ENCODE data around the gene HRAS. TPM values are rescaled to one million over a fixed set of nuclear protein-coding genes. Genes with fewer than 3 reads are reported as not detected.
A peak's percentile ranks its signal among the peaks of the same experiment; 100 is the strongest.

Gene HRAS
- total and polyA plus RNA-seq, 2 of the 13 experiments (the other 11 are each of a cell fraction or from before 2014, with no cell fraction given) = 32.9 to 50.0 TPM

GRCh38 chr11:518463-519202 lies 16.7 kb downstream of the HRAS start (continued):
- TF ChIP-seq, protein P1, sequence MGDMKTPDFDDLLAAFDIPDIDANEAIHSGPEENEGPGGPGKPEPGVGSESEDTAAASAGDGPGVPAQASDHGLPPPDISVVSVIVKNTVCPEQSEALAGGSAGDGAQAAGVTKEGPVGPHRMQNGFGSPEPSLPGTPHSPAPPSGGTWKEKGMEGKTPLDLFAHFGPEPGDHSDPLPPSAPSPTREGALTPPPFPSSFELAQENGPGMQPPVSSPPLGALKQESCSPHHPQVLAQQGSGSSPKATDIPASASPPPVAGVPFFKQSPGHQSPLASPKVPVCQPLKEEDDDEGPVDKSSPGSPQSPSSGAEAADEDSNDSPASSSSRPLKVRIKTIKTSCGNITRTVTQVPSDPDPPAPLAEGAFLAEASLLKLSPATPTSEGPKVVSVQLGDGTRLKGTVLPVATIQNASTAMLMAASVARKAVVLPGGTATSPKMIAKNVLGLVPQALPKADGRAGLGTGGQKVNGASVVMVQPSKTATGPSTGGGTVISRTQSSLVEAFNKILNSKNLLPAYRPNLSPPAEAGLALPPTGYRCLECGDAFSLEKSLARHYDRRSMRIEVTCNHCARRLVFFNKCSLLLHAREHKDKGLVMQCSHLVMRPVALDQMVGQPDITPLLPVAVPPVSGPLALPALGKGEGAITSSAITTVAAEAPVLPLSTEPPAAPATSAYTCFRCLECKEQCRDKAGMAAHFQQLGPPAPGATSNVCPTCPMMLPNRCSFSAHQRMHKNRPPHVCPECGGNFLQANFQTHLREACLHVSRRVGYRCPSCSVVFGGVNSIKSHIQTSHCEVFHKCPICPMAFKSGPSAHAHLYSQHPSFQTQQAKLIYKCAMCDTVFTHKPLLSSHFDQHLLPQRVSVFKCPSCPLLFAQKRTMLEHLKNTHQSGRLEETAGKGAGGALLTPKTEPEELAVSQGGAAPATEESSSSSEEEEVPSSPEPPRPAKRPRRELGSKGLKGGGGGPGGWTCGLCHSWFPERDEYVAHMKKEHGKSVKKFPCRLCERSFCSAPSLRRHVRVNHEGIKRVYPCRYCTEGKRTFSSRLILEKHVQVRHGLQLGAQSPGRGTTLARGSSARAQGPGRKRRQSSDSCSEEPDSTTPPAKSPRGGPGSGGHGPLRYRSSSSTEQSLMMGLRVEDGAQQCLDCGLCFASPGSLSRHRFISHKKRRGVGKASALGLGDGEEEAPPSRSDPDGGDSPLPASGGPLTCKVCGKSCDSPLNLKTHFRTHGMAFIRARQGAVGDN (CRISPR knock-in tag; IDR thresholded peaks at IDR 0.05) = peak; percentile 90
- TF ChIP-seq MATR3 (CRISPR knock-in tag; IDR thresholded peaks at IDR 0.05) (no peak), TGIF2 (CRISPR knock-in tag; IDR thresholded peaks at IDR 0.05) (no peak), GATAD1 (CRISPR knock-in tag; IDR thresholded peaks at IDR 0.05) (peak; percentile 37; the same call in 1 of the 2 replicates), ZNF816 (CRISPR knock-in tag; IDR thresholded peaks at IDR 0.05; ENCODE audit: borderline replicate concordance) (peak; percentile 91), ZSCAN21 (CRISPR knock-in tag; IDR thresholded peaks at IDR 0.05; ENCODE audit: borderline replicate concordance) (peak; percentile 3; the same call in 1 of the 2 replicates), RELA (CRISPR knock-in tag; IDR thresholded peaks at IDR 0.05) (no peak), ZNF850 (CRISPR knock-in tag; conservative IDR thresholded peaks at IDR 0.05) (0 out of 2 replicates have a peak, but pooled peaks have one; percentile 79), GPN1 (CRISPR knock-in tag; IDR thresholded peaks at IDR 0.05; ENCODE audit: borderline replicate concordance) (no peak), ZNF839 (CRISPR knock-in tag; IDR thresholded peaks at IDR 0.05; ENCODE audit: borderline replicate concordance) (no peak), ZNF235 (CRISPR knock-in tag; IDR thresholded peaks at IDR 0.05; ENCODE audit: borderline replicate concordance) (0 out of 2 replicates have a peak, but pooled peaks have one; percentile 51), JUND (CRISPR knock-in tag; IDR thresholded peaks at IDR 0.05) (0 out of 2 replicates have a peak, but pooled peaks have one; percentile 10)
- TF ChIP-seq, protein P2, sequence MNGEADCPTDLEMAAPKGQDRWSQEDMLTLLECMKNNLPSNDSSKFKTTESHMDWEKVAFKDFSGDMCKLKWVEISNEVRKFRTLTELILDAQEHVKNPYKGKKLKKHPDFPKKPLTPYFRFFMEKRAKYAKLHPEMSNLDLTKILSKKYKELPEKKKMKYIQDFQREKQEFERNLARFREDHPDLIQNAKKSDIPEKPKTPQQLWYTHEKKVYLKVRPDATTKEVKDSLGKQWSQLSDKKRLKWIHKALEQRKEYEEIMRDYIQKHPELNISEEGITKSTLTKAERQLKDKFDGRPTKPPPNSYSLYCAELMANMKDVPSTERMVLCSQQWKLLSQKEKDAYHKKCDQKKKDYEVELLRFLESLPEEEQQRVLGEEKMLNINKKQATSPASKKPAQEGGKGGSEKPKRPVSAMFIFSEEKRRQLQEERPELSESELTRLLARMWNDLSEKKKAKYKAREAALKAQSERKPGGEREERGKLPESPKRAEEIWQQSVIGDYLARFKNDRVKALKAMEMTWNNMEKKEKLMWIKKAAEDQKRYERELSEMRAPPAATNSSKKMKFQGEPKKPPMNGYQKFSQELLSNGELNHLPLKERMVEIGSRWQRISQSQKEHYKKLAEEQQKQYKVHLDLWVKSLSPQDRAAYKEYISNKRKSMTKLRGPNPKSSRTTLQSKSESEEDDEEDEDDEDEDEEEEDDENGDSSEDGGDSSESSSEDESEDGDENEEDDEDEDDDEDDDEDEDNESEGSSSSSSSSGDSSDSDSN (CRISPR knock-in tag; IDR thresholded peaks at IDR 0.05) = peak; percentile 91
- TF ChIP-seq, protein P3, sequence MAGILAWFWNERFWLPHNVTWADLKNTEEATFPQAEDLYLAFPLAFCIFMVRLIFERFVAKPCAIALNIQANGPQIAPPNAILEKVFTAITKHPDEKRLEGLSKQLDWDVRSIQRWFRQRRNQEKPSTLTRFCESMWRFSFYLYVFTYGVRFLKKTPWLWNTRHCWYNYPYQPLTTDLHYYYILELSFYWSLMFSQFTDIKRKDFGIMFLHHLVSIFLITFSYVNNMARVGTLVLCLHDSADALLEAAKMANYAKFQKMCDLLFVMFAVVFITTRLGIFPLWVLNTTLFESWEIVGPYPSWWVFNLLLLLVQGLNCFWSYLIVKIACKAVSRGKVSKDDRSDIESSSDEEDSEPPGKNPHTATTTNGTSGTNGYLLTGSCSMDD (CRISPR knock-in tag; IDR thresholded peaks at IDR 0.05) = no peak
- TF ChIP-seq, protein P4, sequence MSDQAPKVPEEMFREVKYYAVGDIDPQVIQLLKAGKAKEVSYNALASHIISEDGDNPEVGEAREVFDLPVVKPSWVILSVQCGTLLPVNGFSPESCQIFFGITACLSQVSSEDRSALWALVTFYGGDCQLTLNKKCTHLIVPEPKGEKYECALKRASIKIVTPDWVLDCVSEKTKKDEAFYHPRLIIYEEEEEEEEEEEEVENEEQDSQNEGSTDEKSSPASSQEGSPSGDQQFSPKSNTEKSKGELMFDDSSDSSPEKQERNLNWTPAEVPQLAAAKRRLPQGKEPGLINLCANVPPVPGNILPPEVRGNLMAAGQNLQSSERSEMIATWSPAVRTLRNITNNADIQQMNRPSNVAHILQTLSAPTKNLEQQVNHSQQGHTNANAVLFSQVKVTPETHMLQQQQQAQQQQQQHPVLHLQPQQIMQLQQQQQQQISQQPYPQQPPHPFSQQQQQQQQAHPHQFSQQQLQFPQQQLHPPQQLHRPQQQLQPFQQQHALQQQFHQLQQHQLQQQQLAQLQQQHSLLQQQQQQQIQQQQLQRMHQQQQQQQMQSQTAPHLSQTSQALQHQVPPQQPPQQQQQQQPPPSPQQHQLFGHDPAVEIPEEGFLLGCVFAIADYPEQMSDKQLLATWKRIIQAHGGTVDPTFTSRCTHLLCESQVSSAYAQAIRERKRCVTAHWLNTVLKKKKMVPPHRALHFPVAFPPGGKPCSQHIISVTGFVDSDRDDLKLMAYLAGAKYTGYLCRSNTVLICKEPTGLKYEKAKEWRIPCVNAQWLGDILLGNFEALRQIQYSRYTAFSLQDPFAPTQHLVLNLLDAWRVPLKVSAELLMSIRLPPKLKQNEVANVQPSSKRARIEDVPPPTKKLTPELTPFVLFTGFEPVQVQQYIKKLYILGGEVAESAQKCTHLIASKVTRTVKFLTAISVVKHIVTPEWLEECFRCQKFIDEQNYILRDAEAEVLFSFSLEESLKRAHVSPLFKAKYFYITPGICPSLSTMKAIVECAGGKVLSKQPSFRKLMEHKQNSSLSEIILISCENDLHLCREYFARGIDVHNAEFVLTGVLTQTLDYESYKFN (CRISPR knock-in tag; conservative IDR thresholded peaks at IDR 0.05) = peak; percentile 32
- TF ChIP-seq, protein P5, sequence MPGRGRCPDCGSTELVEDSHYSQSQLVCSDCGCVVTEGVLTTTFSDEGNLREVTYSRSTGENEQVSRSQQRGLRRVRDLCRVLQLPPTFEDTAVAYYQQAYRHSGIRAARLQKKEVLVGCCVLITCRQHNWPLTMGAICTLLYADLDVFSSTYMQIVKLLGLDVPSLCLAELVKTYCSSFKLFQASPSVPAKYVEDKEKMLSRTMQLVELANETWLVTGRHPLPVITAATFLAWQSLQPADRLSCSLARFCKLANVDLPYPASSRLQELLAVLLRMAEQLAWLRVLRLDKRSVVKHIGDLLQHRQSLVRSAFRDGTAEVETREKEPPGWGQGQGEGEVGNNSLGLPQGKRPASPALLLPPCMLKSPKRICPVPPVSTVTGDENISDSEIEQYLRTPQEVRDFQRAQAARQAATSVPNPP (CRISPR knock-in tag; IDR thresholded peaks at IDR 0.05) = no peak
